ENCODE measurements around the gene KBTBD4. TPM values are rescaled to one million over a fixed set of nuclear protein-coding genes. Genes with fewer than 3 reads are reported as not detected.
"Not testable (repeated sequence)": the region's sequence is repeated elsewhere in the genome, so short reads cannot be mapped to it uniquely, and the experiment has no call there.

KBTBD4 gene
- total RNA-seq, 3 donors from 2014 or later (not counting 1 experiment from before 2014, with no cell fraction given) = 17.7 to 24.1 (median 20.9) TPM

DNA sequence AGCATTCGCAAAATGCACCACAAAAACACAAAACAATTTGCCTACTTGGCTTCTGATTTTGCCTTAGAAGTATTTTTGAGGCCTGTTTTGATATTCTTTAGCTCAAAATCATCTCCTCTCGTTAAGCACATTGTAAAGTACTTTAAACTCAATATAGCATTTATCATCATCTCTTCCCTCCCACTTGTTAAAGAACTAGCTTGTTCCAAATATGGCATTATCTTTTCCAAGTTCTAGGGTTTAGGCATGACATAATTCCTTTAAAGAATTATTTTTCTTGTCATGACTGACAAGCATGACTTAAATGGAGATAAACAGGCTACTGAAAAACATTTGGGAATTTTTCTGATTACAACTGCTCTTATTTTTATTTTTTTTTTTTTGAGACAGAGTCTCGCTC is 47.1 kb downstream of the KBTBD4 start:
- H3K4me3 ChIP-seq (ENCODE audit: low read length) = no peak overlapping the region
- DNase-seq (no peak), ATAC-seq (no peak)
- H3K9me3 Mint-ChIP-seq = no peaks in the 10 kb centered on the region
- H3K27me3 Mint-ChIP-seq (ENCODE audit: low read depth in 2 of 2) = no peaks in the 10 kb centered on the region
- WGBS (ENCODE audit: insufficient coverage) = 77% methylated on average over 3 of the region's 3 CpGs
- no peak overlapping the region for H3K4me3 Mint-ChIP-seq
- intact Hi-C loops (cut with micrococcal nuclease) = no loop called here
- peak overlapping the region in 1 of 2 donors; percentile 44 for H3K27ac Mint-ChIP-seq
- H3K4me1 ChIP-seq (ENCODE audit: control insufficient read depth, insufficient read depth, low read length) = peaks cover 18% of the 10 kb centered on the region
- H3K27me3 ChIP-seq (ENCODE audit: control insufficient read depth, insufficient read depth, low read length) = no peaks in the 10 kb centered on the region
- no peaks in the 10 kb centered on the region for H3K9me3 ChIP-seq (ENCODE audit: control insufficient read depth, insufficient read depth, low read length)
- peaks cover 5% of the 10 kb centered on the region for H3K36me3 ChIP-seq (ENCODE audit: control insufficient read depth, insufficient read depth, low read length)
- no peaks in the 10 kb centered on the region for H3K36me3 Mint-ChIP-seq
- H3K4me1 Mint-ChIP-seq = peaks cover 22 to 44% of the 10 kb centered on the region in 2 donors
- TF ChIP-seq, protein P1, sequence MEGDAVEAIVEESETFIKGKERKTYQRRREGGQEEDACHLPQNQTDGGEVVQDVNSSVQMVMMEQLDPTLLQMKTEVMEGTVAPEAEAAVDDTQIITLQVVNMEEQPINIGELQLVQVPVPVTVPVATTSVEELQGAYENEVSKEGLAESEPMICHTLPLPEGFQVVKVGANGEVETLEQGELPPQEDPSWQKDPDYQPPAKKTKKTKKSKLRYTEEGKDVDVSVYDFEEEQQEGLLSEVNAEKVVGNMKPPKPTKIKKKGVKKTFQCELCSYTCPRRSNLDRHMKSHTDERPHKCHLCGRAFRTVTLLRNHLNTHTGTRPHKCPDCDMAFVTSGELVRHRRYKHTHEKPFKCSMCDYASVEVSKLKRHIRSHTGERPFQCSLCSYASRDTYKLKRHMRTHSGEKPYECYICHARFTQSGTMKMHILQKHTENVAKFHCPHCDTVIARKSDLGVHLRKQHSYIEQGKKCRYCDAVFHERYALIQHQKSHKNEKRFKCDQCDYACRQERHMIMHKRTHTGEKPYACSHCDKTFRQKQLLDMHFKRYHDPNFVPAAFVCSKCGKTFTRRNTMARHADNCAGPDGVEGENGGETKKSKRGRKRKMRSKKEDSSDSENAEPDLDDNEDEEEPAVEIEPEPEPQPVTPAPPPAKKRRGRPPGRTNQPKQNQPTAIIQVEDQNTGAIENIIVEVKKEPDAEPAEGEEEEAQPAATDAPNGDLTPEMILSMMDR (IDR thresholded peaks at IDR 0.05) = no peak
- no peak overlapping the region for H3K27ac ChIP-seq (ENCODE audit: low read length)

DNA sequence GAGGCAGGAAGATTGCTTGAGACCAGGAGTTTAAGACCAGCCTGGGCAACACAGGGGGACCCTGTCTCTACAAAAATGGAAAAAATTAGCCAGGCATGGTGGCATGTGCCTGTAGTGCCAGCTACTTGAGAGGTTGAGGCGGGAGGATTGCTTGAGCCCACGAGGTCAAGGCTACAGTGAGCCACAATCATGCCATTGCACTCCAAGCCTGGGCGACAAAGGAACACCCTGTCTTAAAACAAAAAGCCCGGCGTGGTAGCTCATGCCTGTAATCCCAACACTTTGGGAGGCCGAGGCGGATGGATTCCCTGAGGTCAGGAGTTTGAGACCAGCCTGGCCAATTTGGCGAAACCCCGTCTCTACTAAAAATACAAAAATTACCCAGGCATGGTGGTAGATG is 48.0 kb downstream of the KBTBD4 start:
- H3K27ac ChIP-seq (ENCODE audit: low read length); H3K9me3 ChIP-seq (ENCODE audit: control insufficient read depth, insufficient read depth, low read length); intact Hi-C loops (cut with micrococcal nuclease); H3K36me3 ChIP-seq (ENCODE audit: control insufficient read depth, insufficient read depth, low read length); ATAC-seq; H3K9me3 Mint-ChIP-seq; DNase-seq; H3K27me3 ChIP-seq (ENCODE audit: control insufficient read depth, insufficient read depth, low read length); H3K36me3 Mint-ChIP-seq; H3K27me3 Mint-ChIP-seq (ENCODE audit: low read depth in 2 of 2); H3K4me3 ChIP-seq (ENCODE audit: low read length); H3K4me3 Mint-ChIP-seq: not testable (repeated sequence)
- Mint-ChIP-seq H3K4me1 (peaks cover 25 to 46% of the 10 kb centered on the region in 2 donors), H3K27ac (peak overlapping the region; percentile 63 to 72)
- peaks cover 14% of the 10 kb centered on the region for H3K4me1 ChIP-seq (ENCODE audit: control insufficient read depth, insufficient read depth, low read length)
- 95% methylated on average over 9 of the region's 9 CpGs for WGBS (ENCODE audit: insufficient coverage)

DNA sequence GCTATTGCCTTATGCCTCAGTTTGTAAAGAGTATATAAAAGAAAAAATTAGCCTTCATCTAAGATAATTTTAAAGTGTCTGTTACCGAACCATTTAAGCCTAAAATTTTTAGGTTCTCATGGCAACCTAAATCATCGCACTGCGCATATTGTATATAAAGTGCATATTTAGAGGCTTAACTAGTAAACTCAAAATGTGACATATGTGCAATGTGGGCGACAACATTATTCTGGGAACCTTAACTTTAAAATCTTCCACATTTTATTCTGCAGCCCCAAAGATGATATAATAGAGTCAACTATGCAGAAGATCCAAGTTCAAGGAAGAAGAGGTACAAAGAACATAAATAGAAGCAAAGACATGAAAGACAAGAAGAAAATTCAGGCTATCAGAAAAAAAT is 48.8 kb downstream of the KBTBD4 start:
- ATAC-seq (no peak), DNase-seq (no peak)
- TF ChIP-seq, protein P1 (IDR thresholded peaks at IDR 0.05) = no peak
- peak overlapping the region; percentile 63 to 72 for H3K27ac Mint-ChIP-seq
- Histone ChIP-seq H3K9me3 (ENCODE audit: control insufficient read depth, insufficient read depth, low read length) (no peaks in the 10 kb centered on the region), H3K27ac (ENCODE audit: low read length) (no peak overlapping the region), H3K27me3 (ENCODE audit: control insufficient read depth, insufficient read depth, low read length) (no peaks in the 10 kb centered on the region), H3K36me3 (ENCODE audit: control insufficient read depth, insufficient read depth, low read length) (peaks cover 3% of the 10 kb centered on the region), H3K4me3 (ENCODE audit: low read length) (no peak overlapping the region), H3K4me1 (ENCODE audit: control insufficient read depth, insufficient read depth, low read length) (peaks cover 14% of the 10 kb centered on the region)
- H3K27me3 Mint-ChIP-seq (ENCODE audit: low read depth in 2 of 2) = no peaks in the 10 kb centered on the region
- H3K4me3 Mint-ChIP-seq = no peak overlapping the region
- no peaks in the 10 kb centered on the region for H3K9me3 Mint-ChIP-seq
- WGBS (ENCODE audit: insufficient coverage) = 100% methylated on average over 3 of the region's 4 CpGs
- no peaks in the 10 kb centered on the region for H3K36me3 Mint-ChIP-seq
- H3K4me1 Mint-ChIP-seq = peaks cover 28 to 48% of the 10 kb centered on the region in 2 donors
- intact Hi-C loops (cut with micrococcal nuclease) = no loop called here

DNA sequence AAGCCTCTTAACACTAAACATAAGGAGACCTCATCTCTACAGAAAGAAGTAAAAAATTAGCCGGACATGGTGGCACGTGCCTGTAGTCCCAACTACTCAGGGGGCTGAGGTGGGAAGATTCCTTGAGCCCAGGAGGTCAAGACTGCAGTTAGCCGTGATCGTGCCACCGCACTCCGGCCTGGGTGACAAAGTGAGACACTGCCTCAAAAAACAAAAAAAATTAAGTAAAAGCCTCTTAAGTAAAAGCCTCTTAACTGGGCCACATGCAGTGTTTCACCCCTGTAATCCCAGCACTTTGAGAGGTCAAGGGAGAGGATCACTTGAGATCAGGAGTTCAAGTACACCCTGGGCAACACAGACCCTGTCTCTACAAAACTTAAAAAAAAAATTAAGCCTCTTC is 51.6 kb downstream of the KBTBD4 start:
- peaks cover 38 to 56% of the 10 kb centered on the region in 2 donors for H3K4me1 Mint-ChIP-seq
- H3K27me3 Mint-ChIP-seq (ENCODE audit: low read depth in 2 of 2) = no peaks in the 10 kb centered on the region
- no peak for ATAC-seq
- H3K36me3 ChIP-seq (ENCODE audit: control insufficient read depth, insufficient read depth, low read length) = peaks cover 3% of the 10 kb centered on the region
- H3K4me3 ChIP-seq (ENCODE audit: low read length) = no peak overlapping the region
- TF ChIP-seq, protein P1 (IDR thresholded peaks at IDR 0.05) = no peak
- peaks cover 16% of the 10 kb centered on the region for H3K4me1 ChIP-seq (ENCODE audit: control insufficient read depth, insufficient read depth, low read length)
- no peaks in the 10 kb centered on the region for H3K27me3 ChIP-seq (ENCODE audit: control insufficient read depth, insufficient read depth, low read length)
- DNase-seq = no peak
- no peaks in the 10 kb centered on the region for H3K36me3 Mint-ChIP-seq
- H3K9me3 ChIP-seq (ENCODE audit: control insufficient read depth, insufficient read depth, low read length) = no peaks in the 10 kb centered on the region
- intact Hi-C loops (cut with micrococcal nuclease) = no loop called here
- H3K4me3 Mint-ChIP-seq = no peak overlapping the region
- H3K9me3 Mint-ChIP-seq = no peaks in the 10 kb centered on the region
- 95% methylated on average over 6 of the region's 6 CpGs for WGBS (ENCODE audit: insufficient coverage)
- peak overlapping the region; percentile 67 to 93 for H3K27ac Mint-ChIP-seq
- no peak overlapping the region for H3K27ac ChIP-seq (ENCODE audit: low read length)

DNA sequence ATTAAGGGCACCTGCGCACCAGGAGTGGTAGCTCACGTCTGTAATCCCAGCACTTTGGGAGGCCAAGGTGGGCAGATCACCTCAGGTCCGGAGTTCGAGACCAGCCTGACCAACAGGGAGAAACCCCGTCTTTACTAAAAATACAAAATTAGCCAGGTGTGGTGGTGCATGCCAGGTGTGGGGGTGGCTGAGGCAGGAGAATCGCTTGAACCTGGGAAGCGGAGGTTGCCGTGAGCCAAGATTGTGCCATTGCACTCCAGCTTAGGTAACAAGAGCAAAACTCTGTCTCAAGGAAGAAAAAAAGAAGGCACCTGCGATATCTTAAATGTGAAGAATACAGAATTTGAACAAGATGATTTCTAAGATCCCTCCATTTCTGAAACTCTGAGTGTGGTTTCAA is 52.7 kb downstream of the KBTBD4 start:
- H3K4me3 Mint-ChIP-seq; H3K36me3 Mint-ChIP-seq; H3K9me3 Mint-ChIP-seq; DNase-seq; H3K36me3 ChIP-seq (ENCODE audit: control insufficient read depth, insufficient read depth, low read length); intact Hi-C loops (cut with micrococcal nuclease); ATAC-seq; H3K27ac ChIP-seq (ENCODE audit: low read length); H3K9me3 ChIP-seq (ENCODE audit: control insufficient read depth, insufficient read depth, low read length); H3K27me3 Mint-ChIP-seq (ENCODE audit: low read depth in 2 of 2); H3K27me3 ChIP-seq (ENCODE audit: control insufficient read depth, insufficient read depth, low read length); H3K4me3 ChIP-seq (ENCODE audit: low read length): not testable (repeated sequence)
- Mint-ChIP-seq H3K4me1 (peaks cover 43 to 51% of the 10 kb centered on the region in 2 donors), H3K27ac (peak overlapping the region; percentile 67 to 93)
- H3K4me1 ChIP-seq (ENCODE audit: control insufficient read depth, insufficient read depth, low read length) = peaks cover 18% of the 10 kb centered on the region
- WGBS (ENCODE audit: insufficient coverage) = 93% methylated on average over 9 of the region's 9 CpGs
